NCI-H2171 (cell line): ENCODE data around the gene CCDC50.

ENCODE experiments used
- DNase-seq: peaks from one replicate; lab custom pipeline; 2025; lab: John Stamatoyannopoulos, UW

Gene CCDC50, protein sequence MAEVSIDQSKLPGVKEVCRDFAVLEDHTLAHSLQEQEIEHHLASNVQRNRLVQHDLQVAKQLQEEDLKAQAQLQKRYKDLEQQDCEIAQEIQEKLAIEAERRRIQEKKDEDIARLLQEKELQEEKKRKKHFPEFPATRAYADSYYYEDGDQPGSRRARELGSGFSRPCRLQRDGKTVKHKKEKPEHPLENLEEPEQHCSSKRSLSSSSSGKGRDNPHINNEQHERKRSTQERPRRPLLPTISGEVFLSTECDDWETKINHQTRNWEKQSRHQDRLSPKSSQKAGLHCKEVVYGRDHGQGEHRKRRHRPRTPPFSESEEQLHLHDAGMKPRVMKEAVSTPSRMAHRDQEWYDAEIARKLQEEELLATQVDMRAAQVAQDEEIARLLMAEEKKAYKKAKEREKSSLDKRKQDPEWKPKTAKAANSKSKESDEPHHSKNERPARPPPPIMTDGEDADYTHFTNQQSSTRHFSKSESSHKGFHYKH

DNA sequence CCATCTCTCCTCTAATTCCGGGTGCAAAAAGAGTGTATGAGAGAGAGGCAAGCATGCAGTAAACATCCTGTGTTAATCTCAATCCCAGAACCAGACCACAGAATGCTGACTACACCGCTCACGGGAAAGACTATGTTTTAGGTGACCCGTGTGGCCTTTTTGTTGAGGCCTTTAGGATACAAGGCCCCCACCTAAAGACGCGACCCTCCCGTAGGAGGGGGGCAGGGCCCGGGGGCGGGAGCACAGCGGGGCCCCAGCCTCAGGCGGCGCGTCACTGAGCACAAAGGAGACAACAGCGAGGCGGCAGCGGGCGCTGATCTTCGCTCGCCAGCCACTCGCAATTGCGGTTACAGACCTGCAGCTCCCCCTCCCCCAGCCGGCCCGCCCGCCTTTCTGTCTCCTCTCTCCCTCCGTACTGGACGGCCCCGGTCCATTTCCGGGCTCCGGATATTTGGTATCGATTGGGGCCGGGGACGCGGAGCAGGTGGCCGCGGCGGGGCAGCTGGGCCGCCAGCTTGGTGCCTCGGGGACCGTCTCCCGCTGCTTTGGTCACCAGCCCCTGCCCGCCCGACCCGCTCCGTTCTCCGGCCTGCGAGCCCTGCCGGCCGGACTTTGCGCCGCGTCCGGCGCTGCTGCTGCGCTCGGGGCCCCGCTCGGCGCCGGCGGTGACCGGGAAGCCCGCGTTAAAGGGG, at the start of gene CCDC50:
Gene CCDC50, plus strand, starts transcription at position 433 of the 692 bp plus-strand sequence. CDS start 281 bp downstream, outside the sequence.
- peak; percentile 35 for DNase-seq

DNA sequence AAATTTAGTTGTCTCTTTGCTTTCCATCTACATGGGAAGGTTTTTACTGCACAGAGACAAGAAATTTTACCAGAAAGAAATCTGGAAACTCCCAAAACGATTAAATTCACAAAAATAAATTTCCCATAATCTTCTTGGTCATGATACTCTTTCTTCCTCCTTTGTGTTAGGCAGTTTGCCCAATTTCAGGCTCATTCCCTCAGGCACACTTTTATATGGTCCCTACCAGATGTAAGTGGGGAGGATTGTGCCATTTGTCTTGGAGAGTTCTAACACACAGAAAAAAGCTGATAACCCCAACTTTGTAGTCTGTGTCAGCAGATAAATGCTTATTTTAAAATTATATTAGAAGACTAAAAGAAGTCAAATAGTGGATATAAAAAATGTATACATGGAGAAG, 49.1 kb upstream of the CCDC50 start:
- DNase-seq, result no peak

DNA sequence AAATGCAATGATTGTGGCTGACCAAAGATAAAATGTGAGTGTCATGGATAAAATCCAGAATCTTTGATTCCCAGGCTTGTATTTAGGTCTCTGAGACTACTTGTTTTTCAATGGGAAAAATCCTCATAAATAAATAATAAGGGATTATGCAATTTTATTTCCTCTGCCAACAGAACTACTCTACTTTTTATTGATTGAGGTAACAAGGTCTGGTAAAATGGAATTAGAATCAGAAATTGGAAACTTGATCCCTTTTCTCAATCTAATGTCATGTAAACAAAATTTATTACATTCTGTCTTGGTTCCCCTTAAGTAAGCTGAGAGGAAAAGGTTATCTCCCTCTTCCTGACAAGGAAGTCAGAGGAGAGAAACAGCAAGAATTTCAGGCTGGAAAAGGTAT, 48.3 kb upstream of the CCDC50 start:
- no peak for DNase-seq

DNA sequence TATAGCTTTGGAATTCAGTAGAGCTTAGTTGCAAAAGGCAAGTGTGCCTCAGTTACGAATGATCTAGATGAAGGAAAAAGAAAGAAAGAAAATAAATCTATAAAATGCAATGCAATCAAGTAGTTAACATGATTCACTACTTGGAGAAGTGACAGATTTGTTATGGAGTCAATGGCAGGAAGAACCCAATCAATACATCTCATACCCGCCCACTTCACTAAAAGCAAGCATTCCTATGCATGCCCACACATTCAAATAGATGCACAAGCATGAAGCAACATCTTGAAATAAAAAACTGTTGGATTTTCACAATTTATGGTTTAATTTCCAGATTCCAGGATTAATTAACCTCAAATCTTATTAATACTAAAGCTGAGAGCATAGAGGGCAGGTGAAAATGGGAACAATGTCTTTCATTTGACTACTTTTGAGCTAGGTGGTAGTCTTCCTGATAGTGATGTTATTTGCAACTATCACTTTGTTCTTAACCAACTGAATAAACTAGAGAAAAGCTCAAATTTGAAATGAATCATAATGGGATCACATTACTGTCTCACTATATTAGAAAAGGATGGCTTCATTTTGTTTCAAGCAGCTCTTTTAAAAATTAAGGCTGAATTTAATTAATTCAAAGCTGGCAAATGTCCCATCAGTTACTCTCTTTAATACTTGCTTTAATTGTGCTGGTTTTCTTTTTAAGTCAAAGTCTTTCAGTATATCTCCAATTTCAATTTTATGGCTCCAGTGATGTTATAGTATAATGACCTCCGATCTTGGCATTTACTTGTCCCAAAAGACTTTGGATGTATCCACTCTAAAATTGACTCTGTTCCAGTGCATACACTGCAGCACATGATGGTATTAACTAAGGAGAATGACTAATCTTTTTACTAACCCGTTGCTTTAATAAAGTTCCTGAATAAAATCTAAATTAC, 46.7 kb upstream of the CCDC50 start:
- DNase-seq, result no peak

DNA sequence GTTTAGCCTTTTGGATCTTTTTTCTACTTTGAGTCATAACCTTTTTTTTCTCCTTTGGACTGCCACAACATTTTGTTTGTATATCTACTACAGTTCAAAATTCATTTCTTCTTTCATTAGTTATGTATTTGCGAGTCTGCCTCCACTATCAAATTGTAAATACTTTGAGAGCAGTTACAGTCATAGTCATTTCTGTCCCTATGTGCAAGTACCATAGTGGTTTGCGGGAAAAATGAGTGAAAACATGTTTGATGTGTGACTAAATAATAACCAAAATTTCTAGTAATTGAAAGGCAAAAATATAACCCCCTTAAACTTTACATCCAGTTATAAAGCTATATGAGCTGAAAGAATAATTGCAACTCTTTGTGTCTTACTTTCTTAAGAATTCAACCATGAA, 45.8 kb upstream of the CCDC50 start:
- no peak for DNase-seq

DNA sequence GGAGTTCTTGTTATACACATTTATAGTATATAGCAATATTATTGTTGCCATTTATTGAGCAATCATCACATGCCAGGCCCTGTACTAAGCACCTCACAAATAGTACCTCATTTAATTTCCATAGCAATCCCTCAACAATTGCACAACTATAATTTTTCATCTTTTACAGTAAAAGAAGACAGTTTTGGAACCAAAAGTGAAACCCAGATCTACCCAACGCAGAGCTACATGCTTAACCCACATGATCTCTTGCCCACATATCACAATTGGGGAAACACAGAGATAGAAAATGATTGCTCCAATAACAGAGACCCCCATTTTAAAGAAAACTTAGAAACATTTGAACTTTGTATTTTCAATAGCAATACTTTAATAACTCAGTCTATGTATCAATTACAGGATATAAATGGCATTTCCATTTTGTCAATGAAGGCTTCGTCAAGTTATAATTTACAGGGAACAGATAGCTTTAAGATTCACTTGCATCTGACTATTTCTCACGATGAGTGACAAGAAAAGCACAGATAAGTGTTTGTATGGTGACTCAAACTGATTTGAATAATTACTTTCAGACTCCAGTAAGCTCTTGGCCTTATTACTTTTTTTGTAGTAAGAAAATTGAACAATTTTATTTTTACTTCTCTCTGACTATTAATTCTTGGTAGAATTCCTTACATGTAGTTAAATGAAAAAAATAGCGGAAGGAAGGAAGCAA, 38.7 kb upstream of the CCDC50 start:
- no peak for DNase-seq

DNA sequence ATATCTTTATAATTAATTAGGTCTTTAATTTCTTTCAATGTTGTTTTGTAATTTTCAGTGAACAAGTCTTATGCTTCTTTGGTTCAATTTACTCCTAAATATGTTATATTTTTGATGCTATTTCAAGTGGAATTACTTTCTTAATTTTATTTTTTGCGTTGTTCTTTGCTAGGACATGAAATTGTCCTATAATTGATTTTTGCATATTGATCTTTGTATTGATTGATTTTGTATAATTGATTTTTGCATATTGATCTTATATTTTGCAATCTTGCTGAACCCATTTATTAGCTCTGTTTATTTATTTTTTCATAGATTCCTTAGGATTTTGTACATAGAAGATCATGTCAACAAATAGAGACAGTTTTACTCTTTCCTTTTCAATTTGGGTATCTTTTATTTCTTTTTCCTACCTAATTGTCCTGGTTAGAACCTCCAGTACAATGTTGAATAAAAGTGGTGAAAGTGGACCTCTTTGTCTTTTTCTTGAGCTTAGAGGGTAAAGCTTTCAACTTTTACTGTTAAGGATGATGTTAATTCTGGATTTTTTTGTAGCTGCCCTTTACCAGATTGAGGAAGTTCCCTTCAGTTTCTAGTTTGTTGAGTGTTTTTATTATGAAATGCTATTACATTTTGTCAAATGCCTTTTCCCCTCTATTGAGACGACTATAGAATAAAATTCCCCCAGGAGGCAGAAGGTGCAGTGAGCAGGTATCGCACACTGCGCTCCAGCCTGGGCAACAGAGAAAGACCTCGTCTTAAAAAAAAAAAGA, 36.8 kb upstream of the CCDC50 start:
- DNase-seq, result no peak

DNA sequence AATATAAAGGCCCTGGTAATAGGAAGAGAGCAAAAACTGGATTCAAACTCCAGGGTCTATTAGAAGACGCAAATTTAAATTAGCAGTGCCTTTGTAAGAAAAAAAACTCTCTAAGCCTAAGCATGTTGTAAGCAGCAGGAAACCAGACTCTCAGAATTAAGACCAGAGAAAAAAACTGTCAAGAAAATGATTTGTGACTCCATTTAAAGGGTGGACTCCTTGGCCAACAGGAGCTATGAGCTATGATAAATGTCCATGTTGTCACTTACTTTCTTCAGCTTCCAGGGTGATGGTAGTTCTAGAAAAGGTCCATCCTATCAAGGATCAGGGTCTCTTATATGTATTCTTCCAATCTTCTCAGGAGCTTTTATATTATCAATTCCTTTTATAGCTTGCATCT, 34.9 kb upstream of the CCDC50 start:
- no peak for DNase-seq

DNA sequence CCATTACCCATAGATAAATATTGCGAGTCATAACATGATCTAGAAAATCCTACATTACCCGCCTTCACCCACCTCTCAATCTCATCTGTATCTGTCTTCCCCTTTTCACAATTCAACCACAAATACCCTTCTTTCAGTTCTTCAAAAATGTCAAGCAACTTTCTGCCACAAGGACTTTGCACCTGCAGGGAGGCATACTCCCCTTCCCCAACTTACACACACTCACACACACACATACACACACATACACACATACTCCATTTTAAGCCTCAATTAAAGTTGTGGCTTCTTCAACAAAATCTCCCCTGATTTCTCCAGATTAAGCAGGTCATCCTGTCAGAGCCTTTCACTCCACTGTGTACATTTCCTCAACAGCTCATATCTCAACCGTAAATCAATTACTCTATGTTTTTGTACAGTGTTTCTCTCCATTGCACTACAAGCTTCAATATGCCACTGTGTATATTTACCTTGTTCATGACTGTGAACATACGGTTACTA, 33.1 kb upstream of the CCDC50 start:
- DNase-seq, result no peak

DNA sequence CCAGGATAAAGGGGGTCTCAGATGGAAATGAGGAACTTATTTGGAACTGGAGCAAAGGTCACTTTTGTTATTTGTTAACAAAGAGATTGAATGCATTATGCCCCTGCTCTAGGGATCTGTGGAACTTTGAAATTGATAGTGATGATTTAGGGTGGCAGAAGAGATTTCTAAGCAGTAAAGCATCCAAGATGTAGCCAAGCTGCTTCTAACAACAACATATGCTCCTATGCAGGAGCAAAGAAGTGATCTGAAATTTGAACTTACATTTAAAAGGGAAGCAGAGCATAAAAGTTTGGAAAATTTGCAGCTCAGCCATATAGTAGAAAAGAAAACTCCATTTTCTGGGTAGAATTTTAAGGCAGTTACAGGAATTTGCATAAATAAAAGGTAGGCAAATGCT, 30.3 kb upstream of the CCDC50 start:
- no peak for DNase-seq

DNA sequence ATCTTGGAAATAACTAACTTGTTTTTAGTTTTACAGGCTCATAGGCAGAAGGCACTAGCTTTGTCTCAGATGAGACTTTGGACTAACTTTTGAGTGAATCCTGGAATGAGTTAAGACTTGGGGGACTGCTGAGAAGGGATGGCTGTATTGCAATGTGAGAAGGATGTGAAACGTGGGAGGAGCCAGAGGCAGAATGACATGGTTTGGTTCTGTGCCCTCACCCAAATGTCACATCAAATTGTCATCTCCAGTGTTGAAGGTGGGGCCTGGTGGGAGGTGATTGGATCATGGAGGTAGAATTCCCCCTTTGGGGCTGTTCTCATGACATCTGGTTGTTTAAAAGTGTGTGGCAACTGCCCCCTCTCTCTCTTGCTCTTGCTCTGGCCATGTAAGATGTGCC, 28.8 kb upstream of the CCDC50 start:
- DNase-seq, result no peak

DNA sequence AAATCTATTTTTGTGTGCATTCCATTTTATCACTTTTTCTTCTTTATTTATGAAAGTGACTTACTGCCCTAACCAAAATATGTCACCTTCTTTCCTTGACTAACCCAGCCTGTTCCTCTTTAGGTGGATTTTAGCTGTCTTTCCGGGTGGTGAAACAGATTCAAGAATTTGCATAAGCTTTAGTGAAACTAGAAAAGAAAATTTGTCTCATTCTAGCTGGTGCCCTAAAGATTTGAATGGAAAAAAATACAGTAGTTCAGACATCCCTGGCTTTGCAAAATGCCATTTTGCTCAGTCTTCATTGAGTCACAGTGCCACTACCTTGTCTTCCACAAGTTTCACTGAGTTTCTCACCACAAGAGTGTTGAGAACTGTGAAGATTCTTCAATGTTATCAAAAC, 28.2 kb upstream of the CCDC50 start:
- DNase-seq, result no peak

DNA sequence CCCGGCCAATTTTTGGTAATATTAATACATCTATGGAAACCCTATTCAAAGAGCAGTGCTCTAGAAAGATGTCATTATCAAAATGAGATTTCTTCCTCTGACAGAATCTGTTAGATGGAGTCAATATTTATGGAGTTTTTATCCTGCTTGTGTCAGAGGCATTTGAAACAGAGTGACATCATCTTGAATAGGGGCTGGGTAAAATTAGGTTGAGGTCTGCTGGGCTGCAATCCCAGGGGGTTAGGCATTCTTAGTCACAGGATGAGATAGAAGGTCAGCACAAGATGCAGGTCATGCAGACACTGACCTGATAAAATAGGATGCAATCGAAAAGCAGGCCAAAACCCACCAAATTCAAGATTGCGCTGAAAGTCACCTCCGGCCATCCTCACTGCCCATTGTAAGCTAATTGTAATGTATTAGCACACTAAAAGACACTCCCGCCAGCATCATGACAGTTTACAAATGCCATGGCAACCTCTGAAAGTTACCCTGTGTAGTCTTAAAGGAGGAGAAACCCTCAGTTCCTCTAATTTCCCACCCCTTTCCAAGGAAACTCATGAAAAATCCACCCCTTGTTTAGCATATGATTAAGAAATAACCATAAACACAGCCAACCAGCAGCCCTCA, 27.3 kb upstream of the CCDC50 start:
- no peak for DNase-seq

DNA sequence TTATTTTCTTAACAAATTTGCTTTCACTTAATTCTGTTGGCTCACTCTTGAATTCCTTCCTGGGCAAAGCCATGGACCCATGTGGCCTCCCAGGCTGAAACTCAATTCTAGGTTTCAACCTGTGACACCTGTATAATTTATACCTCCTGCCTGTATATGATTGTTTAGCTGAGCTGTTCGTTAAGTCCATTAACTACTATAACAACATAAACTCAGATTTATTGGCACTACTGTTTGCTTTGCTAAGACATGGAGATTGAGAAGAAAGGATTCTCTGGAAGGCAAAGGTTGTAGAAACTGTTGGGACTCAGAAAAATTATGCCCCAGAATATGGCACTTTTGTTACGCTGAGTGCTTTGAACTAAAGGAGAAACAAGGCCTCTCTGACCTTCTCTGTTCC, 26.7 kb upstream of the CCDC50 start:
- no peak for DNase-seq

DNA sequence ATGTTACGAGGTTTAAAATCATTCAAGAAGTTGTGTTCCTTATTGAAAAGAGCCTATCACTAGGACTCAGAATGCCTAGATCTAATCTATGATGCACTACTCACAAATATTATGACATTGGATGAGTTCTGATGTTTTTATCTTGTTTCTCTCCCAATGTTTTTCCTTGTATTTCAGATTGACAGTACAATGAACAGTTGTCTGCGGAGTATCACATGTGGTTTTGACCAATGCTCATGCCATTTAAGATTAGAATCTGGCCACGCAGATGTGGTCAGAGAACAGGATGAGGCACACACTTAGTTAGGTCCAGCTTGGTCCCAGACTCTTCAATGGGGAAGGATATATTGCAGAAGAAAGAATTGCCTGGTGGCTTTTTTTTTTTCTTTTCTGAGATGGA, 25.6 kb upstream of the CCDC50 start:
- no peak for DNase-seq

DNA sequence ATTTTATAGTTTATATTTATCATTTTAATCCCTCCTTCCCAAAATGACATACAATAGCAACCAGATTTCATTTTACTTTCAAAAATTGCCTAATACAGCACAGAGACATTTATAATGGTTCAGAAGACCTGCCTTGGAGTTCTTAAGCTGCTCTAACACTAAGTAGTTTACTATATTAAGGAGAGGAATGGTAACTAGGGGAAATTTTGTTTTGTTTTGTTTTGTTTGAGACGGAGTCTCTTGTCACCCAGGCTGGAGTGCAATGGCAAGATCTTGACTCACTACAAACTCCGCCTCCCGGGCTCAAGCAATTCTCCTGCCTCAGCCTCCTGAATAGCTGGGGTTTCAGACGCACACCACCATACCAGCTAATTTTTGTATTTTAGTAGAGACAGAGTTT, 22.8 kb upstream of the CCDC50 start:
- DNase-seq, result no peak

DNA sequence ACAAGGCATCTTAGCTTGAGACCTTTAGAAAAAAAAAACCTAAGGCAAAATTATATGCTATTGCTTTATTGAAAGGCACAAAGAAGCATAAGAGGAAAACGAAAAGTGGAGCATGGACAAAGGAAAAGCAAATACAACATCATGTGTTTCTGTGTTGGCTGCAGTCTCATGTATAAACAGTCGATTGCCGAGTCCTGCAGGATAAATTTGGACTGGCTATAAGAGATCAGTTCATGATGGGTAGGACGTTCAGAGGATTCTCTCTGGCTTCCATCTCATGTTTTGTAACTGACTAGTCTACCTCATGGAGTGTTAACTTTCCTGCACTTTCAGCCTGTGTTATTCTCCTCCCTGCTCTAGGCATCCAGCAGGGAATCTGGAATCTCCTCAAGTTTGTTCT, 21.9 kb upstream of the CCDC50 start:
- DNase-seq, result no peak

DNA sequence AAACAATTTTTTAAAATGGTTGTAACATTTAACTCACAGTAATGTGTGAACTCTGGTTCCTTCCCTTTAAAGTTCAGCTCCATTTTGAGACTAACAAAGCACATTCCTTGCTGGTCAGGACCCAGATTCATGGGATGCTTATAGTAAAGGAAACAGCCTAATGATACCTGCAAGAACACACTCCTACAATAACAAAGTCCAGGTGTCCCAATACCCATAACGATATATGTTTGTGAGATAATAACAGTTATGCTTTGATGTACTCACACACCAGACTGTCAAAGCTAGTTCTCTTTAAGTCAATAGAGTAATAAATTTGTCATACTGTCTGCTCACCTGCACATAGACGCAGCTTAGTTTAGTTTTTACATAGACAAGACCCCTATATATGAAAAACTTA, 15.9 kb upstream of the CCDC50 start:
- DNase-seq, result no peak

DNA sequence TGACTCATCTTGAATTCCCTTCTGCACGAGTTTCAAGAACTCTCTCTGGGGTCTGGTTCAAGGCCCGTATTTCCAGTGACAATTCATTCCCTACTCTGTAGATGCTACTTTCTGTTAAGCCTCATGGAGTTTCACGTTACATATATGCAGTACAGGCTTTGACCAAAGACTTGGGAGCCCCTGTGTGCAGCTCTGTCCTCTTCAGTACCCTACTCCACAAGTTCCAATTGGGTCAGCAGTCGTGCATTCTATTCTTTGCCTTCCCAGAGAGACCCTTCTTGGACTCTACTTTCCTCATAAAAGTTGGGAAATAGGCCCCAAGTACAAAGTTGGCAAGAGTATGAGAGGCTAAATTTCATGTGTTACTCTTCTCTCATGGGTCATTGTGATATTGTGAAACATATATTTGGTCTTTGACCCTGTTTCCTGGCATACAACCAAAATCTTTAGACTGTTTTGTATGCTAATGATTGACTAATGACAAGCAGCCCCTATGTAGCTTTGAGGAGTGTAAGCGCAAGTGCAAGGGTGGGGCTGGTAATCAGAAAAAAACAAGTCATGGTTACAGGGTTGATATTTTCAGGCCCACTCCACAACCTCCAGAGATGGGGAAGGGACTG, 15.0 kb upstream of the CCDC50 start:
- DNase-seq, result no peak
